Bronchial epithelial cell (primary cell): ENCODE measurements around the gene KIAA0040. TPM values are rescaled to one million over a fixed set of nuclear protein-coding genes. Genes with fewer than 3 reads are reported as not detected.

Experiments
- DNase-seq: peaks from one replicate; pipeline ENCODE4 v3.0.0-alpha.2; 2010; ENCODE audit warnings: low read depth
- FAIRE-seq: peaks from 2 replicates; lab custom pipeline; 2011; peaks lifted over from hg19 to GRCh38; lab: Jason Lieb, UNC
- H3K27me3 ChIP-seq: 2 replicates; pipeline ENCODE4 v1.5.1; 2011; ENCODE audit warnings: low read length; ENCODE audit not compliant: control insufficient read depth, insufficient read depth
- H3K36me3 ChIP-seq: 2 replicates; pipeline ENCODE4 v1.5.1; 2011; ENCODE audit warnings: low read length; ENCODE audit not compliant: control insufficient read depth, insufficient read depth
- H3K4me3 ChIP-seq: 2 replicates; pipeline ENCODE4 v1.5.1; 2011; ENCODE audit warnings: mild to moderate bottlenecking, low read depth, low read length, control low read depth
- total RNA-seq: library from RNA; depleted of rRNA; stranded (reverse); fragments of >200 nt; gene quantifications from 2 replicates; pipeline ENCODE4 v1.2.1, GENCODE V29; 2014
- TF ChIP-seq, protein P1 (sequence below): IDR thresholded peaks from 2 replicates; pipeline ENCODE4 v1.5.1; 2011; ENCODE audit warnings: mild to moderate bottlenecking, moderate library complexity, low read length, control low read depth, inconsistent platforms; ENCODE audit not compliant: insufficient read depth, severe bottlenecking

The KIAA0040 gene
- total RNA-seq, 1 donor from 2014 or later: 3.9 TPM

DNA sequence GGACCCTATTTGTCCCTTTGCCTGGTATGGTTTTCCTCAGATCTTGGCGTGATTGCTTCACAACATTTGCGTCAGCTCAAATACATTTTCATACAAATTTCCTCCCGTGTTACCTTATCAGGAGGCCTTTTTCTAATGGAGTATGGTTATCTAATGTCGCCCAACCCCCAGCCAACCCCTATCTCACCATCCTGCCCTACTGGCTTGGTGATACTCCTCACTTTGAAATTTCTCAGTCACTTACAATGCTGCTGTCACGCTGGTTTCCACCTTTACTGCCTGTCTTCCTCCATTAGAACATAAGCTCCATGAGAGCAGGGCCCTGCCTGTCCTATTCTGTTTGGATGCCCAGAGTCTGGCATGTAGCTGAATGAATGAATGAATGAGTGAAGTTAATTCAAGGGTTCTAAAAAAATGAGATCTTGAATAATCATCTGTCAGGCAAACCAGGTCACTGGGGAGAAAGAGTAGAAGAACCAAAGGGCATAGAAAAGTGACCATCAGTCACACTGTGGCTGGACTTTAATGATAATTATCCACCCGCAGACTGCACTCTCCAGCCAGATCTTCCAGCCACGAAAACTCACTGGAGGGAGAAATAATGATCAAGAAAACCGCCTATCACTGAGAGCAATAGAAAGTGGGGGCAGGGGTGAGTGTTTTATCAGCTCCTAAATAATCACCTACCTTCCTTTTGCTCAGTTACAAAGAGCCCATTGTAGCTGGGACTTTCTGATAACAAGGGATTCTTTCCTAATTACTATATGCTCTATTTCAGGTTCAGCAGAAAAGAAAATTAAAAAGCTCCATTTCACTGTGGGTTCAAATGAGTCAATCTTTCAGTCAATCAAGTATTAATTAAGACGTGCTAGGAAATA, 21.3 kb downstream of the KIAA0040 start:
- Histone ChIP-seq H3K36me3 (no peaks in the 10 kb centered on the region), H3K4me3 (no peak overlapping the region), H3K27me3 (no peaks in the 10 kb centered on the region)
- FAIRE-seq (no peak), DNase-seq (no peak)
- TF ChIP-seq, protein P1, sequence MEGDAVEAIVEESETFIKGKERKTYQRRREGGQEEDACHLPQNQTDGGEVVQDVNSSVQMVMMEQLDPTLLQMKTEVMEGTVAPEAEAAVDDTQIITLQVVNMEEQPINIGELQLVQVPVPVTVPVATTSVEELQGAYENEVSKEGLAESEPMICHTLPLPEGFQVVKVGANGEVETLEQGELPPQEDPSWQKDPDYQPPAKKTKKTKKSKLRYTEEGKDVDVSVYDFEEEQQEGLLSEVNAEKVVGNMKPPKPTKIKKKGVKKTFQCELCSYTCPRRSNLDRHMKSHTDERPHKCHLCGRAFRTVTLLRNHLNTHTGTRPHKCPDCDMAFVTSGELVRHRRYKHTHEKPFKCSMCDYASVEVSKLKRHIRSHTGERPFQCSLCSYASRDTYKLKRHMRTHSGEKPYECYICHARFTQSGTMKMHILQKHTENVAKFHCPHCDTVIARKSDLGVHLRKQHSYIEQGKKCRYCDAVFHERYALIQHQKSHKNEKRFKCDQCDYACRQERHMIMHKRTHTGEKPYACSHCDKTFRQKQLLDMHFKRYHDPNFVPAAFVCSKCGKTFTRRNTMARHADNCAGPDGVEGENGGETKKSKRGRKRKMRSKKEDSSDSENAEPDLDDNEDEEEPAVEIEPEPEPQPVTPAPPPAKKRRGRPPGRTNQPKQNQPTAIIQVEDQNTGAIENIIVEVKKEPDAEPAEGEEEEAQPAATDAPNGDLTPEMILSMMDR: no peak

DNA sequence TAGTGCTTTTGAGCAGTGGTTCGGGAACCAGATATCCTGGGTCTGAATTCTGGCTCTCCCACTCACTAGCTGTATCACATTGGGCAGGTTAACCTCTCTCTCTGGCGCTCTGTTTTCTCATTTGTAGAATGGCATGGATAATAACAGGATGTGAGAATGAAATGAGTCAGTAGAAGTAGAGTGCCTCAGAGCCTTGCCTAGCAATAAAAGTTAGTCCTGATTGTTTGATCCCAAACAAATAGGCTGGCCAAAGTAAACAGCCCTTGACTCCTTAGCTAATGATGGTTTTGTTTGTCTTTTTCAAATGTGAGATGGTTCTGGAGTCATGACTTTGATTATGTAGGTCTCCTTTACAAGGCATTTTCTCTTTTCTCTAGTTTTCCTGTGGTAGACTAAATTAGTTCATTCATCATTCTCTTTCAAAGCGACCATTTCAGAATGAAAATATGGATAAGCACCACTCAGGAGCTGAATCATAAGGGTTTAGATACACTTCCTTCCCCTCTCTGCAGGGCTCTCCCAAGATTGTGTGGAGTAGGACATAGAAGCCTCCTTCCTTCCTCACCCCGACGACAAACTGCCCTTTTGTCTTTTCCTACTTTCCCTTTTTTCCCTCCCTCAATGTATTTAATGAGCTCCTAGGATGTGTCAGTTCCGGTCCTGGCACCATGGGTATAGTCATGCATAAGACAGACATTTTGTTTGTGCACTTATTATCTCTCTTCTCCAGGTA, 23.1 kb downstream of the KIAA0040 start:
- peak; percentile 88 for DNase-seq

DNA sequence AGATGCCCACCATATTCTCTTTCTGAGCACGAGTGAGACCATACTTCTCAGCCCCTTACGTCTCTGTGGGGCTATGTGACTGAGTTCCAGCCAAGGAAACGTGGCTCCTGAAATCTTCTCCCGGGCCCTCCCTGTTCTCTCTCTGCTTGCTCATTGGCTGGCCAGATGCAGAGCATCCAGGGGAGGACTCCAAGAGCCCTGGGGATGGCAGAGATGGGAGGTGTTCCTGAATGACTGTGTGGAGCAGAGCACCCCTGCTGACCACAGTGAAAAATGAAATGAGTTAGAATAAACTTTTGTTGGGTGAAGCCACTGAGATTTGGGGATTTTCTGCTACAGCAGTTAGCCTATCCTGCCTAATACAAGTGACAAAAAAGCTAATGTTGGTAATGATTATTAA, 23.8 kb downstream of the KIAA0040 start:
- TF ChIP-seq, protein P1: no peak
- no peaks in the 10 kb centered on the region for H3K27me3 ChIP-seq
- no peak for FAIRE-seq
- no peak overlapping the region for H3K4me3 ChIP-seq
- no peak for DNase-seq
- peaks cover 4% of the 10 kb centered on the region for H3K36me3 ChIP-seq

More for the DNA sequence above, 23.1 kb downstream of the KIAA0040 start:
- TF ChIP-seq, protein P1: no peak
- no peak for FAIRE-seq
- Histone ChIP-seq H3K27me3 (no peaks in the 10 kb centered on the region), H3K36me3 (peaks cover 4% of the 10 kb centered on the region), H3K4me3 (no peak overlapping the region)

DNA sequence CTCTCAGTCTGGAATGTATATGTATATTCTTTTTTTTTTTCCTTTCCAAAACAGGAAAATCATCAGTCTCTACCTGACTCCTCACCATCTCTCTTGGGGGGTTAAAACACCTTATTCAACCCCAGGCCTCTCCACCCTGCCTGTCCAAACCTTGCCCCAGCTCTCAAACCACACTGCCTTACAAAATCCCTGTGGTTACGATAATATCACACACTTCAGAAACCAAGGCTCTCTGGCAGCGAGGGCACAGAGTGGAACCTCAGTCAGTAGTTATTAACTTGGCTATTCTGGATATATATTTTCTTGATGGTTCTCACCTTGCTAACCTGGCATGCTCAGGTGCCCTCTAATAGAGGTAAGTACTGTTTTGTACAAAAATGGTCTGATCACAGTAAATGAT, 24.7 kb downstream of the KIAA0040 start:
- TF ChIP-seq, protein P1: no peak
- DNase-seq (no peak), FAIRE-seq (no peak)
- H3K27me3 ChIP-seq: no peaks in the 10 kb centered on the region
- no peak overlapping the region for H3K4me3 ChIP-seq
- H3K36me3 ChIP-seq: peaks cover 4% of the 10 kb centered on the region

DNA sequence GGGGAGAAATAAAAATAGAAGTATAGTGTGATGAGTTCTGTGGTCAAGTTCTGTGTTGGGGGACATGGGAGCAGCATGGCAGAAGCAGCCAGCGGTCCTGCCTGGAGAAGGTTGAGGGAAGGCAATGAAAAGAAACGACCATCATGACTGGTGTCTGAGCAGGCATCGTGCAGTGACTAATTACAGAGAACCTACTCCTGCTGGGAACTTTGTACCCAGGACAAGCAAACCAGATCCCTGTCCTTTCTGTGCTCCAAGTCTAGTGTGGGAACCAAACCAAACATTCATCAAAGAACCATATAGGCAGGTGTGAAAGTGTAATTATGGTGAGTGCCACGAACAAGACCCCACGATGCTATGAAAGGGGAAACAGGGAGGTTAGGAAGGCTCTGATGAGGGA, 25.8 kb downstream of the KIAA0040 start:
- peaks cover 4% of the 10 kb centered on the region for H3K36me3 ChIP-seq
- DNase-seq (no peak), FAIRE-seq (no peak)
- no peaks in the 10 kb centered on the region for H3K27me3 ChIP-seq
- TF ChIP-seq, protein P1: no peak
- no peak overlapping the region for H3K4me3 ChIP-seq
